DMS114 treated with DMSO at 0.1 percent for 48 hours (cell line): ENCODE results near the gene TBC1D5.
A peak's percentile ranks its signal among the peaks of the same experiment; 100 is the strongest.
"Not testable (repeated sequence)": the region's sequence is repeated elsewhere in the genome, so short reads cannot be mapped to it uniquely, and the experiment has no call there.

Source experiments
- DNase-seq: peaks from one replicate; lab custom pipeline; 2025; ENCODE audit not compliant: unreplicated experiment; lab: John Stamatoyannopoulos, UW

TBC1D5 gene

DNA sequence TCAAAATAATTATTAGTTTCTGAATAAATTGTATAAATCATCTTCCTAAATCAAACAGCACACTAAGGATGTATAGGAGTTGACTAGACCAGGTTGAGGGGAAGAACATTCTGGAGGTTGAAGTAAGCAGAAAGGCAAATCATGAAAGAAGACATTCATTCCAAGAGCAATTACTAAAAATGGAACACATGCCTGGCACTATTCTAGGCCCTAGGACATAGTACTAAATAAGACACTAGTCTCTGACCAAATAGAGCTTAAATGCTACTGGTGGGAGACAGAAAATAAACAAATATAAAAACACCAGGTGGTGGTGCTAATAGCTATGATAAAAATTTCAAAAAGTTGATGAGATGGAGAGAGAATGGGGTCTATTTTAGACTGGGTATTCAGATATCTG, 190.1 kb downstream of the TBC1D5 start:
- no peak for DNase-seq

- DNase-seq, result no peak
Measured at GRCh38 chr3:17551895-17552294, 190.5 kb downstream of the TBC1D5 start.

DNA sequence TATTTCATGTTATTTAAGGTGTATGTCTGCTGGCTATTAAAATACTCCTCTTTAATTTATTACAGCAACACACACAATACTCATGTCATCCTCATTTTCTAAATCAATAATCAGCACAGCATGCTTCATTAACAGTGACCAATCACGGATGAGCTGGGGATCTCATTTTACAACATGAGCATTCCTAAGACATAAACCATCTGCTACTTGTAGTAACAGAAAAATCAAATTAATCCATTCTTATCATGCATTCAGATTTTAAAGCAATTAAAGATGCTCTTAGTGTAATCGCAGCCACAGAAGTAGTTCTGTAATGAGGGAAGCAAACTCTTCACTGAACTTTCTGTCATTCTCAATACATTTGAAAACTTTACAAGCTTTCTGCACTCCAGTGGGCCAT, 191.1 kb downstream of the TBC1D5 start:
- DNase-seq, result no peak

DNA sequence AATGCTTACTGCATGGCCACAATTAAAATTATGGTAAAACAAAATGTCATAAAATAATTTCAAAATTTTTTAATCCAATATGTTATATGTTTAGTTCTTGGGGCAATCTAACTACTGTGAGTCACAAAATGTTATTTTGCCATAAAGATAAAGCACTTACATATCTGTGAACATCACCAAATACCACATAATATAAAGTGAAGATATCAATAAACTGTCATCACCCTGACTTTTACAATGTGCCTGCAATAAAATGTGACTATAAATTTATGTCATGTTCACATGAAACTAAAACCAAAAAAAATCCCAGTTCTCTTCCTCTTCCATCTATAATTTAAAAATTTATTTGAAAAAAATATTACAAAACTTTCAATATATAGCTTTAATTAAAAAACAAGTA, 191.8 kb downstream of the TBC1D5 start:
- DNase-seq, result no peak

DNA sequence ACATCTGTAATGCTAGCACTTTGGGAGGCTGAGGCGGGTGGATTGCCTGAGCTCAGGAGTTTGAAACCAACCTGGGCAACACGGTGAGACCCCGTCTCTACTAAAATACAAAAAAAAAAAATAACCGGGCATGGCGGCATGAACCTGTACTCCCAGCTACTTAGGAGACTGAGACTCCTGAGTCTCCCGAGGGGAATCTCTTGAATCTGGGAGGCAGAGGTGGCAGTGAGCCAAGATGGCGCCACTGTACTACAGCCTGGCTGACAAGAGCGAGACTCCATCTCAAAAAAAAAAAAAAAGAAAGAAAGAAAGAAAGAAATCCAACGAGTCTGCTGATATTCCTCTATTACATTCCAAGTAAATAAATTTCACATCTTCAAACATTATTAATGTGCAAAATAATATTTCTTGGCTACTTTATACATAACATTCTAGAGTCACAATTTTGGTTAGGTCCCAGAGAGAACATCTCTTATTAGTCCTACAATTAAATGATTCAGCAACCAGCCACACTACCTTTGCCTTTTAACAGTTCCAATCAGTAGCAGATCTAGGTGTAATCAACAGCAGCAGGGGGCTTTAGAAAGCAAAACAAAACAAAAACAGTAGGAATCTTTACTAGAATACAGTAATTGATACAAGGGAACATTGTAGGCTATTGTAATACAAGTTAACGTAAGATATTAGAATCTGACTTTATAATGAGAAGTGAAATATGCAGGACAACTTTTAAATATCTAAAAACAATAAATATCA, 195.8 kb downstream of the TBC1D5 start:
- DNase-seq, result no peak

DNA sequence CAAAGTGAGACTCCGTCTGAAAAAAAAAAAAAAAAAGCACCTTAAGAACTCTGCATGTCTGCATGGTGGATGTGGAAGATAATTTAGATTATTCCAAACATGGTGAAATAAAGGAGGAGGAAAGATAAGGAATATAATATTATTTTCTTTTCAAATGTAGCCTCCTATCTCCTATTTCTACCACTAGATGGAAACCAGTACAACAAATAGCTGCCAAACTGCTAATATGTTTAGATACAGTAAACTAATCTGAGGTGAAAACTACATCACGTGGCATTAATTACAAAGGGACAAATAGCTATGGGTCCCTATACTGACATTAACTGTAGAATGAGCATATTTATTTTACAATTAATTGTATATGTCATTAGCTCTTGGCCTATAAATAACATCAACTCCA, 197.8 kb downstream of the TBC1D5 start:
- DNase-seq, result peak; percentile 13

DNA sequence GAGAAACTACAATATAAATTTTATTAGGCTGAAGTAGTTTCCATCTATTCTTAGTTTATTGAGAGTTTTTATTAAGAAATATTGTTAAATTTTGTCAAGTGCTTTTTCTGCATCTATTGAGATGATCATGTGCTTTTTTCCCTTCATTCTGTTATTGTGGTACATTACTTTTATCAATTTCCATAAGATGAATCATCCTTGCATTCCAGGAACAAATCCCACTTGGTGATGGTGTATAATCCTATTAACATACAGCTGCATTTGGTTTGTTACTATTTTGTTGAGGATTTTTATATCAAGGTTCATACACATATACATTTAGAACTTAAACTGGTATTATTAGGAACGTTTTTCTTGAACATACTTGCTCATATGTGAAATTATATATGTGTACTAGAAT, 199.8 kb downstream of the TBC1D5 start:
- DNase-seq, result no peak

- no peak for DNase-seq
Measured at GRCh38 chr3:17539436-17539835, 203.0 kb downstream of the TBC1D5 start.

GRCh38 chr3:17535274-17535673, 207.2 kb downstream of the TBC1D5 start:
- DNase-seq, result no peak

- DNase-seq, result not testable (repeated sequence)
Measured at GRCh38 chr3:17532446-17532845, 210.0 kb downstream of the TBC1D5 start.

DNA sequence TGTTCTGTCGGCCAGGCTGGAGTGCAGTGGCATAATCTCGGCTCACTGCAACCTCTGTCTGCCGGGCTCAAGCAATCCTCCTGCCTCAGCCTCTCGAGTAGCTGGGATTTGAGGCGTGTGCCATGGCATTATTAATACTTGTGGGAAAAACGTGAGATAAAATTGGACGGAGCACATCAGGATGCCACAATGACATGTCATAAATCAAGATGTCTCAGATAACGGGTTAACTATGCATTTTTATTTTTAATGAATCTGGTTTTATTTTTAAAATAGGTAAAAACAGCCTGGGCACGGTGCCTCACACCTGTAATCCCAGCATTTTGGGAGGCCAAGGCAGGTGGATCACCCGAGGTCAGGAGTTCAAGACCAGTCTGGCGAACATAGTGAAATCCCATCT, 212.8 kb downstream of the TBC1D5 start:
- DNase-seq, result no peak

DNA sequence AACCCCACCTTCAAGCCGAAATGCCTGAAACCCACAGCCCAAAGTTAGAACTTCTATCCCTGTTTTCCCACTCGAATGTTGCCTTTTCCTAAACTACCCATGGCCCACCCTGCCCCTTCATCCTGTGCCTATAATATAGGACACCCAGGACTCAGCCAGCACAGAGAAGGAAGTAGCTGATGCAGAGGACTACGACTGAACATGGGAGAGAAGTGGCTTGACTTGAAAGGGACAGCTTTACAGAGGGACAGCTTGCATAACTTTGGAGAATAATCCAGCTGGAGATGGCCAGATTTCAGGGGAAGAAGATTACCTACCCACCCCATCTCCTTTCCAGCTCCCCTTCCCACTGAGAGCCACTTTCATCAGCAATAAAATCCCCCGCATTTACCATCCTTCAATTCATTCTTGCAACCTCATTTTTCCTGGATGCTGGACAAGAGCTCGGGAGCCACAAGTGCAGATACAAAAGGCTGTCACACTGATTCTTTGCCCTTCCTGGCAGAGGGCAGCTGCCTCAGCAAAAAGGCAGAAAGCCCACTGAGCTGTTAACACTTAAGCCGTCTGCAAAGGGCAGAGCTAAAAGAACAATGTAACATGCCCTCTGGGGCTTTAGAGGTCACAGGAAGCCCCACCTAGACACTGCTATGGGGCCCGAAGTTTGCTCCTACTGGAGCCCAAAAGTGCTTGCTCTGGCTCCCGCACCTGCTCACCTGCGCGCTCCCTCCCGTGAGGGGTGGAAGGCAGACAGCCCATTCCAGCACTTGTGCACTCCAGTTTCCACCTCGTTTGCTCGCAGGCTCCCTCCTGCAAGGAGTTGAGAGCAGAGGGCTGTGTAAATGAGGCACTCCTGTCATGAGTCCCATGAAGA, 224.0 kb downstream of the TBC1D5 start:
- DNase-seq, result no peak

GRCh38 chr3:17515445-17516234, 226.8 kb downstream of the TBC1D5 start:
- DNase-seq, result no peak

- DNase-seq, result no peak
Measured at GRCh38 chr3:17514597-17514996, 227.8 kb downstream of the TBC1D5 start.

DNA sequence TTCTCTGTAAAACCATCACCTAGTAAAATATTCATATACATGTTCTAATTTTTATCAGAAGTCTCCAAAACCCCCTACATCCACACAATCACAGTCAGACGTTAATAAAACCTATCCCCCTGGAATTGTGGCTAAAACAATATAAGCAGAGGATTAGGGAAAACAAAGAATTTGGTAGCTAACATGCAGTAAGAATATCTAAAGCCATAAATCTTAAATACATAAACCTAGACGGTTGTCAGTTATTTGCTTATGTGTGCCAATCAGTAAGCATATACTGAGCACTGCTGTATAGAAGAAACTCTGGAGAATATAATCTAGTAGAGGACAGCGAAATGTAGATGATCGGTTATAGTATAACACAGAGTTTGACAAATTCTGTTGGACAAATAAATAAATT, 232.2 kb downstream of the TBC1D5 start:
- no peak for DNase-seq

DNA sequence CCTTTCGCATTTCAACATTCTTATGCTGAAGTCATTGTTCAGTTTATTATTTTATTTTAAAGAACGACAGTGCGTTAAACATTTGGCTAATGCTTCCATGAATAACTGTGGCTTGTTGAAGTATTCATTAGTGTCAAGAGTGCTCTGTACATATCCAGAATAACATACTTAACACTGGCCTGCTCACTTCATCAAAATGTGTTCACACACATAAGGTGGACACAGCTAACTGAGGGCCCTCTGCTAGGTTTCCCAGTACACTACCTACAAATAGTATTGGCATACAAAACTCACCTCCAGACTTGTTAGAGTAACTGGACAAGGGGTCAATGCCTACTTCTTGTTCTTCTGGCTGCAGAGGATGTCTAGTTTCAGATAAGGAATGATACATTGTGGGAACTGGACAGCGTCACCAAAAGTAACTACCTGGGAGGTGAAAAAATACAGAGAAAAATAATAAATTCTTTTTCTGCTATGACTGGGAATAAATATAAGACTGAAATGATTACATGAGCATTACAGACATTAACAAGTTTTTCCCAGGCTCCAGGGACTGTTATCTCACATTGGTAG, 234.2 kb downstream of the TBC1D5 start:
- no peak for DNase-seq

- no peak for DNase-seq
Measured at GRCh38 chr3:17507480-17507879, 235.0 kb downstream of the TBC1D5 start.

GRCh38 chr3:17505856-17506255, 236.6 kb downstream of the TBC1D5 start:
- DNase-seq, result no peak

DNA sequence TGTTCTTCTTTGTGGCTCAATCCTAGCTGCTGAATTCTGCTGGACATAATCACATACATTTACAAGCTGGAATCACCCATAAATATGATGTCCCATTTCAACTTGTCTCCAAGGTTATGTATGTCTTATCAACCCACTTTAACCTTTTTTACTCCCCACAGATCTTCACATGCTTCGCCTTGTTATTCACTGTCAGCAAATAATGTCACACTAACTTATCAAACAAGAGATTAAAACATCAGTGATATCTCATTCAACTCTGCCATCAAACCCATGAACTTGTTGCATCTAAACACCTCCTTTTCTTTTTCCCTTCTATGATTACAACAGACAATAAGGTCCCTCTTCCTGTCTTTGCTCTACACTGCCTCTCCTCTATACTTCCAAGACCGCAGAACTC, 240.7 kb downstream of the TBC1D5 start:
- DNase-seq, result no peak

GRCh38 chr3:17500618-17501017, 241.8 kb downstream of the TBC1D5 start:
- DNase-seq, result no peak

DNA sequence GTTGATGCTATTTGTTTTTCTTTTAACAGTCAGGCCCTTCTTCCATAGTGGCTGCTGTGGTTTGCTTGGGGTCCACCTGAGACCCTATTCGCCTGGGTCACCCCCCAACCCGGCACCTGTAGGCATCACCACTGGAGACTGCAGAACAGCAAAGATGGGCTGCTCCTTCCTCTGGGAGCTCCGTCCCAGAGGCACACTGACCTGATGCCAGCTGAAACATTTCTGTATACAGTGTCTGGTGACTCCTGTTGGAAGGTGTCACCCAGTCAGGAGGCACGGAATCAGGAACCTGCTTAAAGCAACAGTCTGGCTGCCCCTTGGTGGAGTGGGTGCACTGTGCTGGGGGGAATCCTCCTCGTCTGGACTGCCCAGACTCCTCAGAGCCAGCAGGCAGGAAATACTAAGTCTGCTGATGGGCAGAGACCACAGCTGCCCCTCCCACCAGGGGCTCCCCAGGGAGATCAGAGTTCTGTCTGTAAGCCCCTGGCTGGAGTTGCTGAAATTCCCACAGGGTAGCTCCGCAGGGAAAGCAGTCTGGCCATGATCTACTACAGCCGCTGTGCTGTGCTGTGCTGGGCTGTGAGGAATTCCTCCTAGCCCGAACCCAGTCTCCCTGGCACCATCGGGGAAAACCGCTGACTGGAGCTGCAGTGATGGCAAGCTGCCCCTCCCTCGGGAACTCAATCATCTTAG, 248.2 kb downstream of the TBC1D5 start:
- DNase-seq, result no peak
